Medulla oblongata (tissue), 1 donor: ENCODE measurements around the gene CCR6.
"Not testable (repeated sequence)": the region's sequence is repeated elsewhere in the genome, so short reads cannot be mapped to it uniquely, and the experiment has no call there.

Experiments
- DNase-seq: peaks from one replicate; pipeline ENCODE4 v3.0.0-alpha.2; 2015; ENCODE audit errors: extremely low spot score

The CCR6 gene

DNA sequence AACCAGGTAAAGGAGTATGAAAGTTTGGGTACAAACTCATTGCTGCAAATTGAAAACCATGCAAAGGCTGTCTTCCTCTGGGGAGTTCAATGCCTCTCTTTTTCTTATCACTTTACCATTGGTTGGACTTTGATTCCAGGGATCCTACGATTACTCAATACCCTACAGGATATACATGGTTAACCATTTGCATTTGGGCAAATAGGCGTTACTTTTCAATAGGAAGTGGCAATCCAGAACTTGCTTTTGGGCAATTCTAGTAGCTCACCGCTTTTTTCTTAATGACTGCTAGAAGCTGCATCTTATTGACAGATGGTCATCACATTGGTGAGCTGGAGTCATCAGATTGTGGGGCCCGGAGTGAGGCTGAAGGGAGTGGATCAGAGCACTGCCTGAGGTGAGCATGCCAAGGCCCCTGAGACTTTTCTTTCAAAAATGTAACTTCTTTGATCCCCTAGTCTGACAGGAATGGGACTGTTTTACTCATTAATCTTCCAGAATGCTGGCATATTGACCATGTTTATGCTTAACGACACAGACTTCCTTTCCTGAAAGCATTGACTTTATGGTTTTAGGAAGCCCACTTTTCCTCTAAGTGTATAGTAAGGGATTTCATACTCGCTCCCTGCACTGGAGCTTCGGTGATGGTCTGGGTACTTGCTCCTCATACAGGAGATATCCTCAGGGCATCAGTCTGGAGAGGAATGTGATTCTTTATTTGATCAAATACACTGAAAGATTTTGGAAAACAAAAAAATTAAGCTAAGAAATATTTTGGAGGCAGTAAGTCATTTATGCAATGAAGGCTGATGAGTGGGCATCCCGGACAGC is at the start of gene CCR6:
CCR6 (plus strand) TSS at position 270 of the 831 bp plus-strand sequence. CDS start 13,039 bp downstream, outside the sequence.
- DNase-seq: no peak

DNA sequence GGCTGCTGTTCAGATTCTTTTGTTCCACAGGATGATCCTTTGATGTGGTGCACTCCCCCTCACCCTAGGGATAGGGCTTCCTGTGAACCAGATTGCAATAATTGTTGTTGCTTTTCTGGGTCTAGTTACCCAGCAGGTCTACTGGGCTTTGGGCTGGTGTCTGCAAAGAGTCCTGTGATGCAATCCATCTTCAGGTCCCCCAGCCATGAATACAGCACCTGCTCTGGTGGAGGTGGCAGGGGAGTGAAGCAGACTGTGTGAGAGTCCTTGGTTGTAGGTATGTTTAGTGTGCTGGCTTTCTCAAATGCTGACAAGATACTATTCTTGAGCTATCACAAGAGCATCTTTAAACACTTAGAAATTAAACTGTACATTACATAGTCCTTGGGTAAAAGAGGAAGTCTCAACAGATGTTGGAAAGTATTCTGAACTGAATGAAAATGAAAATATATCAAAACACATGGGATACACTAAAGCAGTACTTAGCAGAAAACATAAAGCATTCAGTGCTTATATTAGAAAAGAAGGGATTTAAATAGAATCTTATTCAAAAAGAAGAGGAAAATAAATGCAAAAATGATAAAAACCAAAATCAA is 49.1 kb upstream of the CCR6 start:
- DNase-seq: no peak

DNA sequence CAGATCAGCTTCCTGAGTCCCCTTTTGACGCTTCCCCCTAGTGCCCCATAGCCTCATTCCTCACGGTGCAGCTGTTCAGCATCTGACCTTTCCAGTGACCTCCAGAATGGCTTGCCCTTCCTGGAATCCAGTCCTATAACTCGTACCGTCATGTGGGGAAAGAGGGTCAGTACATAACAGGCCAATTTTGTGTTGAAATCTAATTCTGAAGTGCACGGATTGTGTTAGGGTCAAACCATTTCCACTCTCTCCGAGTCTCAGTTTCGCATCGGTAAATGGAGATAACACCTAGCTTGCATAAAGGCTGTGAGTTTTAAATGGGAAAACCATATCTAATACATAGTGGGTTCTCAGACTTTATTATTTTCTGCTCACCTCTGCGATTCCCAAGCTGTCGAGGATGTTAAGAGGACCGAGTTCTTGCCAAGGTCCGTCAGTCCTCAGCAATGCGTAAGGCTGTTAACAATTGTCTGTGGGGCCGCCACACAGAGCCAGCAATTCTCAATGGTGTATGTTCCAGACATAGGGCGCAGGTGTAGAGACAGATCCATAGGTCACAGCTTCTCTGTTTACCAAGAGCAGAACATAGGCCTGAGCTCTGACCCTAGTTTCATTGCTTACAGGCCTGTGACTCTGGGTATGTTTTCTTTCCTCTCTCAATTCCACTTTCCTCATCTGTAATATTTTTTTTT is 45.5 kb upstream of the CCR6 start:
- no peak for DNase-seq

DNA sequence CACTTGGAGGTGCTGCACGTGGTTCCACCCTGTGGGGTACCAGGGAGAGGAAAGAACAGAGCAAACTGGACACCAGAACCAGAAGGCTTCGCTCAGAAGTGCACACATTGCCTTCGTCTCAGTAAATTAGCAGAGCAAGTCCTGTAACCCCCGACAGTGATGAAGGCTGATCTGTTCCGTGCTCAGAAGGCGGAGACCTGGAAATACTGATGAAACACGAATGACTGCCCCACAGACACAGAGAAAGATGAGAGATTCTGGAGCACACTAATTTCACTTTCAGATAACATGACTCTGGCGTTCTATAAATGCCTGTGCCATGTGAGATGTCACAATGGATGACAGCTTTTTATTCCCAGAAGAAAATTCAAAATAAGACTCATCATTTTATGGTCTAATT is 44.2 kb upstream of the CCR6 start:
- no peak for DNase-seq

DNA sequence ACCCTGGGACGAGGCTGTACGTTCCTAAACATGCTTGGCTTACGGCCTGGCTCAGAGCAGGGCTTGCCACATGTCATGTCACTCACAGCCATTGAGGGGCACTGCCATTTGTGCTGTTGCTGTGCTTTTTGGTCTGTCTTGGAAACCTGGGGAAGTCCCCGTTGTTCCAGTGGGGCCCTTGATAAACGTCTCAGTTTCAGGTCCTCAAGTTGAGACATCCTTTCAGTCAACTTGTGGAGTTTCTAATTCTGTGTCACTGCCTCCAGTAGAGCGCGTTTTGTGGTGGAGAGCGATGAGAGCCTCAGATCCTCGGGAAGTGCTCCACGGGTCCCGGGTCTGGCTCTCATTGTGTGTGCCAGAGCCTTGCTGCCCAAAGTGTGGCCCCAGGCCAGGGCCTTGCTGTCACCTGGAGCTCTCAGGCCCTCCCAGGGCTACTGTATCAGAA is 43.0 kb upstream of the CCR6 start:
- peak; percentile 70 for DNase-seq

DNA sequence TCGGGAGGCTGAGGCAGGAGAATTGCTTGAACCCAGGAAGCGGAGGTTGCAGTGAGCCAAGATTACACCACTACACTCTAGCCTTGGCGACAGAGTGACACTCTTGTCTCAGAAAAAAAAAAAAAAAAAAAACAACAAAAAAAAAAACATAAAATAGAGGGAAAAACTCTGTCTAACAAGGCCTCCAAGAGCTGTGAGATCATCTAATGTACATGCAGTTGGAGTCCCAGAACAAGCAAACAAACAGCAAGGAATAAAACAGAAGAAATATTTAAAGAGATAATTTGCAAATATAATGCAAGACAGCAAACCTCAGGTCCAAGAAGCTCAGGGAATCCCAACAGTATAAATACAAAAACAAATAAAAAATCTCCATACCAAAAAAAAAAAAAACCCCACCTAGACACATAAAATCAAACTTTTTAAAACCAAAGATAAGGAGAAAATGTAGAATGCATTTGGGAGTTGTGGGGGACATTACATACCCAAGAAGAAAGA is 35.0 kb upstream of the CCR6 start:
- no peak for DNase-seq

DNA sequence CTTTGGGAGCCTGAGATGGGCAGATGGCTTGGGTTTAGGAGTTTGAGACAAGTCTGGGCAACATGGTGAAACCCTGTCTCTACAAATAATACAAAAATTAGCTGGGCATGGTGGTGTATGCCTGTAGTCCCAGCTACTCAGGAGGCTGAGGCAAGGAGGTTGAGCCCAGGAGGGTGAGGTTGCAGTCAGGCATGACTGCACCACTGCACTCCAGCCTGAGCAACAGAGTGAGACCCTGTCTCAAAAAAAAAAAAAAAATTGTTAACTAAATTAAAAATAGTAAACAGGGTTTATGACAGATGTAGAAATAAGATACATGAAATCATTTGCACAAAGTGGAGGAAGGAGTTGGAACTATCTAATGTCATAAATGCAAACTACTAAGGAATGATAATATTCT is 34.2 kb upstream of the CCR6 start:
- DNase-seq: not testable (repeated sequence)

DNA sequence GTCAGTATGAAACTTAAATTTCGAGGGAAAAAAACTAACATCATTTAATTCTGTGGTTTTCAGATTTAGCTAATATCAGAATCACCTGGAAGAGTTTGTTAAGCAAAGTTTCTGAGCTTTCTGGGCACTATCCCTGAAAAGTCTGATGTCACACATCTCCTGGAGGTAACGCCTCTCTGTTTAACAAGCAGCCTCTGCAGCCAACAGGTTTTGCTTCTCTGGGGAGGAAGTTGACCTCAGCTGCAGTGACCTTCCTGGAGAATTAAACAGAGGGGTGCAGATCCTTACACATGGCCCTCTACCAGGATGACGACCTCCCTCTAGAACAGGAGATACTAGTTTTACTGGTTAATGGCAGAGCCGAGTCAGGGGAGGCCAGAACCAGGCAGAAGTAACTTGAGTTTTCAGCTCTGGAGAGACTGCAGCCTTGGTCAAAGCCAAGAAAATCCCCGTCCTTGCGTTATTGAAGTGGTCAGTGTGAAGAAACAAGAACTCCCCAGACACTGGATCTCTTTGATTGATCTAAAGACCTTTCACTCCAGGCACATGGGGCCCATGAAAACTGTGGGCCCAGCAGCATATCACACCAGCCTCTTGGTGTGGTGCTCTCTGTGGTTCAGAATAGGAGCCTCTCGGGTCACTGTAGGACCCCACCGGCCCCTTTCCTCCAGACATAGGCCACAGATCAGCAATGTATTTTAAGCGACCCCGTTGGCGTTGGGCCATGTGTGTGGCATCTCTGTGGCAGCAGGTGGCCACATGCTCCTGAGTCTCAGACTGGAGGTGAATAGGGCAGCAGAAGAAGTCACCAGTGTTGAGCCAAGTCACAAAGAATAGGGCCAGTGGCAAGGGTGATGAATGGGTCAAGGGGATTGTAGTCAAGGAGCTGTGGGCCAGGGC is 33.4 kb upstream of the CCR6 start:
- no peak for DNase-seq

DNA sequence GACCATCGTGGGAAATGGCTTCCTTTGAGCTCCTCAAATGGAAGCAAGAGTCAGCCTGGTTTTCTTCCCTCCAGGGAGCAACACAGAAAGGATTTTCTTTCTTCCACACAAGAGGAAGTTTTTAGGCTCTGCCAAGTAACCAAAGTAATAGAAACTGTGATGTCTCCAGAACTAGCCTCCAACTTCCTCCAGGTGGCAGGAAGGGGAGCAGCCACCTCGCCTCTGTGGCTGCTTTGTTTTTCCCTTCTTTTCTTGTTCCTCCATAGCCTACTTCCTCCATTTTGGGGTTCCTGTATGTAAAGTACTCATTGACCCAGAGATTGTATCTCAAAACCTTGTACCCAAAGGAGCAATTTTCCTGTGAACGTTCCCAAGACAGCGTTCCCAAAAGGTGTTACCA is 32.7 kb upstream of the CCR6 start:
- DNase-seq: peak; percentile 11

DNA sequence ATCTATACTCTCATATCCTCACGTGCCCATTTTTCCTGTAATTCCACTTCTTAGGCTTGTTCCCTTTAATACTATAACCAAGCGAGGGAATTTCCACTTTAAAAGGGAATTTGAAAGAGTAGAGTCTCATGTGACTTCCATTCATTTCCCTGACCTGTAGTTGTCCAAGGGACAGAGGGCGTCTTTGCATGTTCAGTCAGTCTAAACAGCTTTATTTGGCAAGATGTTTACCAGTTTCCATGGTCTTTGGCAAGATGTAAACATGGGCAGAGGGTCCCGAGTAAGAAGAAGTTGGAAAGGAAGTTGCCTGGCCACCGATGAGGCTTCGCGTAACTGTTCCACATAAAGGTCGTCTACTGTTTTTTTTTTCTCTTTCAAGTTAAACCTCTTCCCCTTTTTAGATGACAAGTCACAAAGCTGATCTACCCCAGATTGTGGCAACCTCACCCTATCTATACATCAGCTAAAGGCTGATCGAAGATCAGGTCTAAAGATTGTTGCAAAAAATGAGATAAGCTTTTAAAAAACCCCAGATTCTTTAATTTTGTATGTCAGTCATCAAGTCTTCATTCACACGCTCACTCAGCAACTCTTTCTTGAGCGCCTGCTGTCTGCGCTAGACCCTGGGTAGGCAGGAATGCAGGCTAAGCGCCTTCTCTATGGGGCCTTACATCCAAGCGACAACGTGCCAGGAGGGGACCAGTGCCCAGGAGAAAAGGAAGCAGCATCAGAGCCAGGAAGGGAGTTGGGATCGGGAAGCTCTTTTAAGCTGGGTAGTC is 31.7 kb upstream of the CCR6 start:
- DNase-seq: peak; percentile 34

DNA sequence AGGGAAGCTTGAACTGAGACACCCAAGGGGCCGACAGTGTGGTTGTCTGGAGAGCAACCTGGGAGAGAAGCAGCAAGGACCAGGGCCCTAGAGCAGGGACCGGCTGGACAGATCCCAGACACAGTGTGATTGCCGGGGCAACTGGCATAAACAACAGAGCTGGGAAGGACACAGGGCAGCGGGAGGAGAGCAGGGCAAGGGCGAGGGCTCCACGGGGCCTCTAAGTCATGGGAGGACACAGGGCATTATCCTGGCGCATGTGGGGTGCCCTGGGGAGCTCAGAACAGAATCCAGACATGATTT is 31.1 kb upstream of the CCR6 start:
- DNase-seq: no peak

DNA sequence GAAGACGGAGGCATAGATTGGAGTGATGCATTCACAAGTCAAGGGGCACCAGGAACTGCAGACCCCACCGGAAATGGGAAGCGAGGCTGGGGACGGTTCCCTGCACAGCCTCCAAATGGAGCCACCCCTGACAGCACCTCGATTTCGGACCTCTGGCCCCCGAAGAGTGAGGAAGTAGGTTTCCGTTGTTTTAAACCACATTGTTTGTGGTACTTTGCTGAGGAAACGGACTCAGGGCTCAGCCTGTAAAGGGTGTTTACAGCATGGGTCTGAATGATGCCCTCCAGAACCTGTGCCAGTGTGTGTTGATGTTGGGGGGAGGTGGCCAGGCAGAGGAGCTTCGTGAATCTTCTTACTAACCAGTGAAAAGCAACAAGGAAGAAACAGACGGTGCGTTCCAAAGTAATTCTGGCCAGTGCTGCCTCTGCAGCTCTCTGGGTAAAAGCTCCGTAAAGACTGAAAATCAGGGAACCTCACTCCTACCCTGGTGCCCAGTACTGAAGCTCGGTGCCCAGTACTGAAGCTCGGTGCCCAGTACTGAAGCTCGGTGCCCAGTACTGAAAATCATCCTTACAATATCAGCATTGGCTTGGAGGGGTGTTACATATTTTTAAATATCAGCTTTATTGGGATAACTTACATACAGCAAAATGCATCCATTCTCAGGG is 30.1 kb upstream of the CCR6 start:
- DNase-seq: no peak

DNA sequence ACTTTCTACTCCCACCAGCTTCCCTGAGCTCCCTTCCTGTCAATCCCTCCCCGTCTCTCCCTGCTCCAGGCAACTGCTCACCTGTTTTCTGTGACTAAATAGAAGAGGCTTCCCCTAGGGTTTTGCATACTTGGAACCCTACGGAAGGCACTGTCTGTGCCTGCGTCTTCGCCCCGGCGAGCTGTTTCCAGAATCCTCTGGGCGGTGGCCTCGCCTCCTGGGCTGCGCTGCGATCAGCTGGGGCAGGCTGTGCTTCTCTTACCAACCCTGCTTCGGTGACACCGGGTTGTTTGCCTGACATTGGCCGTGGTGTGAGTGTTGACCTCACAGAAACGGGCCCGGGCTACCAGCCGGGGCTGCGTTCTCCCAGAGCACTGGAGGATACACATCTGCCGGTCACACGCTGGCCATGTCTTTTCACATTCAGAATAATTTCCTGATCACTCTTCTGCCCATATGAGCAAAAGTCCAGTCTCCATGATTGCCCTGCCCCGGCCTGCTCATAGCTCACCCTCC is 29.4 kb upstream of the CCR6 start:
- no peak for DNase-seq

DNA sequence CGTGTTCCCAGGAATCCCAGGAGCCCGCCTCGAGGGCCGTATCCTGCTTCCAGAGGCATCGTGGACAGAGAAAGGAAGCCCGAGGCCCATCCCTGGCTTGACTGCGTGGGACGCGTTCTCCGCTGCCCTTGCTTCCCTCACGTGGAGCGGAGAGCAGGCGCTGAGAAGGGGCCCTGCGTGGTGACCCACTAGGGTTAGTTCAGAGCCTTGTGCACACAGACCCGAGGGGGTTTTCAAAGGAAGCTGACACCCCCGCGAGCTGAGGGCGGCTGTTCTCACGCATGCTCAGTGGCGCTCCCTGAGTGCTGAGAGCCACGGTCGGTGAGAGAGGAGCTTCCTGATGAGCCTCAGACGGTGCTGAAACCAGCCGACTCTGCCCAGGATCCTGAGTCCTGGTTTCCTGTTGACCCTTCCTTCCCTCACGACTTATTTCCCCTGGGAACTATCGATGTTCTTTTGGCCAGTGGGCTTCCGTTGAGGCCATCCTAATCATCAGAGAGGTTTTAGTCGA is 28.9 kb upstream of the CCR6 start:
- peak; percentile 18 for DNase-seq

DNA sequence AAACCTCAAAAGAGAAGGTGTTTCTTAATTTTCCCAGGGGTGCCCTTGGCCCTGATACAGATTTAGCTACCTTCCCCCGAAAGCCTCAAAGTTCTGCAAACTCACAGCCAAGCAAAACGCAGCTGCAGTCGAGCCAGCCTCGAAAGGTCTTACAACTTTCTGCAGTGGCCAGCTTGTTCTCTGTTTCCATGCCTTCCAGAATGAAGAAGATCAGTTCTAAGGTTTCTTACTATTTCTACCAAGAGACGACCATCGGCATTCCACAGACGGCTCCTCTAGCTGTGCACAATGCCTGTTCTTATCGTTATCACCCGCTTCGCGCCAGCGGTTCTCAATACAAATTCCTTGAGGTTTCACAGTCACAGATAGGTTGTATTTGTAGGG is 28.5 kb upstream of the CCR6 start:
- DNase-seq: peak; percentile 8

DNA sequence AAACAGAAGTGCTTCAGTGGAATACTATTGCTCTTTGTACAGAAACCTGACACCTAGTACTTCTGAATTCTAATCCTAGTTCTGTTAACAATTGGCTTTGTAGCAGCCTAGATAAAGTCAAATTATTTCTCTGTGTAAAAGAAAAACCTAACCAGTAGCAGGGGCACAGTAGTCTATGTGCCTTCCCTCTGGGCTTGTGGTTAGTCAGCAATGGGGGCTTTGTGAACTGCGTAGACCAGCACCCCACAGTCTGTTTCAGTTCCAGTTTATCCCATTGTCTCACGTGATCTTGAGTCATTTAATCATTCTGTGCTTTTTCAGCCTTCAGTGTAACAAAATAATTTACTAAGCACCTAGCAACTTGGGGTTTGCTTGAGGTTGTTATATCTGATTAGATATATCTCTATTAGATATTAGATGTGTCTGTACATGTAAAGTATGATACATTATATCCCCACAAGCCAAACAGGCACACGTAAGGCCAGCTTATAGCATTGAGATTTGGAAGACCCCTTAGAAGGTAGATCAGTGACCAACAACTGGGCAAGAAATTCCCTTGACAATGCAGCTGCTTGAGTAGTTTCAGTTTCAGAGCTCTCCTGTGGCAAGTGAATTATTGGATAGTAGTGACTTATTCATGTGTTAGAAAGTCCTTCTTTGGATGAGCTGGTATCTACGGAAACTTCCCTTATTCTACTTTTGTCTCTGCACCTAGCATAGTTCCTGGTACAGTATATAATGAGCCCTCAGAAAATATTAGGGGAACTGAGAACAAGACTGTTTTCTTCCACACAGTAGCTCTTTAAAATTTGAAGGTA is 27.9 kb upstream of the CCR6 start:
- peak; percentile 46 for DNase-seq

DNA sequence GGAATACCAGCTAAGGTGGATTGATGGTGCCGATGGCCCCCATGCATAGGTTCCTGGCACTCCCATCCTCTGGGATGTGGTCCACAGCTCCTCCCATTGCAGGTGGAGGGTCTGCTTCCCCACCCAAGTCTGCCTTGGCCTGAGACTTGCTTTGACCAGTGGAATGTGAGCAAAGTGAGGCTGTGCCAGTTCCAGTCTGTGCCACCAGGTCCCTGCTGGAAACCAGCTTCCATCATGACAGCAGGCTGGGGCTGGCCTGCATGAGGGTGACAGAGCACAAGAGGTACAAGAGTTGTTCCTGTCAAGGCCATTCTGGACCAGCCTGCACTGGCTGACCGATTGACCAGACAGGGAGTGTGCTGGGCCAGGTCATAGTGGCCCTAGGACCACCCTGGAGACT is 27.0 kb upstream of the CCR6 start:
- DNase-seq: no peak

DNA sequence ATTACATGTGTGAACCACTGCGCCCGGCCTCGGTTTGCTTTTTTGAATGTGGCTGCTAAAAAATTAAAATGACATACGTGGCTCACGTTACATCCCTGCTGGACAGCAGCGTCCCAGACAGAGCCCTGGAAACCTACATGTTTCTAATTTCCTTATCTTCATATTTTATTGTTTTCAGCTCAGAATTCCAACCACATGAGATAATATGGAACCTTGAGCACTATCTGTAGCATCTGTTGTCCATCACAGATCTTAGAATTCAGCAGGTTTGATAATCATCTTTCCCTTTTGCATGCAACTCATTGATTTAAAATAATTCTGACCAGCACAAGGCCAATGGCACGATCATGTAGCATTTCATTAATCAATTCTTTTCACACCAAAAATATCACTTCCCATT is 25.9 kb upstream of the CCR6 start:
- no peak for DNase-seq

DNA sequence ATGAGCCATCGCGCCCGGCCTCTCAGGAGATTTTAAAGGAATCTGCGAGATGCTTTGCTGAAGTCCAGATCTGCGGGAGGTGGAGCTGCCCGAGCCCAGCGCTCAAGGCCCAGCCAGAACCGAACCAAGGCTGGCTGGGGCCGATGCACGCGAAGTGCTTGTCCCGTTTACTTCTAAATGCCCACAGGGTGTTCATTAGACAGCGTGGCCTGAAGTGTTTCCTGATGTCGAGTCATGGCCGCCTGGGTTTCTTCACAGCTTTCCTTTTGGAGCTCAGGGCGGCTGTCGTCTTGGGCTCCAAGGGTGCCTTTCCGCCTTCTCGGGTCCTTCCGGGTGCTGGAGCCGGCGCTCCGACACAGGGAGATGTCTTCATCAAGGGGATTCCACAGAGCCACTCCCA is 25.1 kb upstream of the CCR6 start:
- no peak for DNase-seq
